ENCODE results near the gene MCUB.

Gene MCUB

DNA sequence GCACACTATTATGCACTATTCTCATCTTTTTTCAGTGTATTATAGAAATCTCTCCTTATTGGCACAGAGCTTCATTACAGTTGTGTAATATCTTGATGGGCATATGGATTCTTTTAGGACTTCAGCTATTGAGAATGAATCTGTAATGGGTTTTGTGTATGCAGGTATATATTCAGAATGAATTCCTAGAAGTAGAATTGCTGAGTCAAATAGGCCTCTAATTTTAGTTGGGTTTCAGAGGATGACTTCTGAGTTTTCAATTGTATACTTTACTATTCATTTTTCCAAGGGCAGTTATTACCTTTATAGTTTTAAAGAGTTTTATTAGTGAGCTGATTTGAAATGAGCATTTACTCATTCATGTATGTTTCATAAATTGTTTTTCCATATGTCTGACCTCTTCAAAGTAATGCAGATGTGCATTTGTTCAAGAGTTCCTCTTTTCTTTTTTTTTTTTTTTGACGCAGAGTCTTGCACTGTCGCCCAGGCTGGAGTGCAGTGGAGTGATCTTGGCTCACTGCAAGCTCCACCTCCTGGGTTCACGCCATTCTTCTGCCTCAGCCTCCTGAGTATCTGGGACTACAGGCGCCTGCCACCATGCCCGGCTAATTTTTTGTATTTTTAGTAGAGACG, 123.7 kb downstream of the MCUB start:
- Histone ChIP-seq H3K27ac (no peak overlapping the region), H3K4me2 (ENCODE audit: low read length) (no peak overlapping the region), H3K27me3 (ENCODE audit: control insufficient read depth, insufficient read depth, low read length) (no peaks in the 10 kb centered on the region), H2AFZ (no peak overlapping the region), H3K9ac (no peak overlapping the region), H3K4me1 (no peaks in the 10 kb centered on the region), H3K9me3 (ENCODE audit: control insufficient read depth, low read length) (no peaks in the 10 kb centered on the region), H3K4me3 (ENCODE audit: low read depth, low read length) (no peak overlapping the region), H3K79me2 (no peaks in the 10 kb centered on the region), H3K36me3 (ENCODE audit: control insufficient read depth, insufficient read depth, low read length) (no peaks in the 10 kb centered on the region)
- TF ChIP-seq, protein P1, sequence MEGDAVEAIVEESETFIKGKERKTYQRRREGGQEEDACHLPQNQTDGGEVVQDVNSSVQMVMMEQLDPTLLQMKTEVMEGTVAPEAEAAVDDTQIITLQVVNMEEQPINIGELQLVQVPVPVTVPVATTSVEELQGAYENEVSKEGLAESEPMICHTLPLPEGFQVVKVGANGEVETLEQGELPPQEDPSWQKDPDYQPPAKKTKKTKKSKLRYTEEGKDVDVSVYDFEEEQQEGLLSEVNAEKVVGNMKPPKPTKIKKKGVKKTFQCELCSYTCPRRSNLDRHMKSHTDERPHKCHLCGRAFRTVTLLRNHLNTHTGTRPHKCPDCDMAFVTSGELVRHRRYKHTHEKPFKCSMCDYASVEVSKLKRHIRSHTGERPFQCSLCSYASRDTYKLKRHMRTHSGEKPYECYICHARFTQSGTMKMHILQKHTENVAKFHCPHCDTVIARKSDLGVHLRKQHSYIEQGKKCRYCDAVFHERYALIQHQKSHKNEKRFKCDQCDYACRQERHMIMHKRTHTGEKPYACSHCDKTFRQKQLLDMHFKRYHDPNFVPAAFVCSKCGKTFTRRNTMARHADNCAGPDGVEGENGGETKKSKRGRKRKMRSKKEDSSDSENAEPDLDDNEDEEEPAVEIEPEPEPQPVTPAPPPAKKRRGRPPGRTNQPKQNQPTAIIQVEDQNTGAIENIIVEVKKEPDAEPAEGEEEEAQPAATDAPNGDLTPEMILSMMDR (IDR thresholded peaks at IDR 0.05): no peak

- no peaks in the 10 kb centered on the region for H3K27me3 ChIP-seq (ENCODE audit: control insufficient read depth, insufficient read depth, low read length)
- no peak overlapping the region for H3K4me2 ChIP-seq (ENCODE audit: low read length)
- H3K79me2 ChIP-seq: no peaks in the 10 kb centered on the region
- no peak overlapping the region for H3K27ac ChIP-seq
- H3K4me3 ChIP-seq (ENCODE audit: low read depth, low read length): no peak overlapping the region
- no peaks in the 10 kb centered on the region for H3K4me1 ChIP-seq
- H3K36me3 ChIP-seq (ENCODE audit: control insufficient read depth, insufficient read depth, low read length): no peaks in the 10 kb centered on the region
- H3K9me3 ChIP-seq (ENCODE audit: control insufficient read depth, low read length): no peaks in the 10 kb centered on the region
- no peak overlapping the region for H2AFZ ChIP-seq
- H3K9ac ChIP-seq: no peak overlapping the region
- TF ChIP-seq, protein P1 (IDR thresholded peaks at IDR 0.05): no peak
Measured at GRCh38 chr4:109684727-109685126, 124.7 kb downstream of the MCUB start.

- Histone ChIP-seq H3K27ac (no peak overlapping the region), H3K9ac (no peak overlapping the region), H3K36me3 (ENCODE audit: control insufficient read depth, insufficient read depth, low read length) (no peaks in the 10 kb centered on the region), H2AFZ (no peak overlapping the region), H3K4me2 (ENCODE audit: low read length) (no peak overlapping the region), H3K79me2 (no peaks in the 10 kb centered on the region), H3K9me3 (ENCODE audit: control insufficient read depth, low read length) (no peaks in the 10 kb centered on the region), H3K4me3 (ENCODE audit: low read depth, low read length) (no peak overlapping the region), H3K27me3 (ENCODE audit: control insufficient read depth, insufficient read depth, low read length) (no peaks in the 10 kb centered on the region), H3K4me1 (no peaks in the 10 kb centered on the region)
- TF ChIP-seq, protein P1 (IDR thresholded peaks at IDR 0.05): no peak
Measured at GRCh38 chr4:109690690-109691410, 130.8 kb downstream of the MCUB start.

DNA sequence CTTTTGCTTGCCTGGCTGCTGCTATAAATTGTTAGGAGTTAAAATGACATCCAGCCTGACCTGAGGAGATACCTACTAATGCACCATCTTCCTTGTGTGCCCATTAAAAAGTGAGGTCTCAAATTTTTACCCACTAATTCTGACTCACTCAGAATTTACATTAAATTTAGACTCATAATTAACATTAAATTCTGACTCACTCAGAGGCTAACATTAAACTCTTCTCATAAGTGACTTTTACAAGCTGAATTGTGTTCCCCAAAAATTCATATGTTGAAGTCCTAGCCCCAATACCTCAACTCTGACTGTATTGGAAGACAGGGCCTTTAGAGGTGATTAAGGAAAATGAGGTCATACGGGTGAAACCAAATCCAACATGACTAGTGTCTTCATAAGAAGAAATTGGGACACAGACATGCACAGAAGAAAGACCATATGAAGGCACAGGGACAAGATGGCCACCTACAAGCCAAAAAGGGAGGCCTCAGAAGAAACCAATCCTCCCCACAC, 131.4 kb downstream of the MCUB start:
- Histone ChIP-seq H3K36me3 (ENCODE audit: control insufficient read depth, insufficient read depth, low read length) (no peaks in the 10 kb centered on the region), H3K4me1 (no peaks in the 10 kb centered on the region), H3K4me3 (ENCODE audit: low read depth, low read length) (no peak overlapping the region), H3K9ac (no peak overlapping the region), H3K9me3 (ENCODE audit: control insufficient read depth, low read length) (no peaks in the 10 kb centered on the region), H3K27me3 (ENCODE audit: control insufficient read depth, insufficient read depth, low read length) (no peaks in the 10 kb centered on the region), H3K4me2 (ENCODE audit: low read length) (no peak overlapping the region), H3K27ac (no peak overlapping the region), H3K79me2 (no peaks in the 10 kb centered on the region), H2AFZ (no peak overlapping the region)
- TF ChIP-seq, protein P1 (IDR thresholded peaks at IDR 0.05): no peak

Measured in parathyroid adenoma (tissue), 2 donors.